Thyroid gland (tissue), 4 donors: ENCODE data around the gene TRRAP.

Experiments used
- POLR2A ChIP-seq, 2 donors: fragments of 450-650 bp; IDR thresholded peaks; one replicate each; pipeline ENCODE4 v1.6.1; 2017; ENCODE audit warnings: antibody characterized with exemption in 2 of 2, mild to moderate bottlenecking in 2 of 2, moderate library complexity in 1 of 2
- TF ChIP-seq, protein P1 (sequence below), 6 experiments: fragments of 200-600 bp in 3 of 6; fragments of 450-650 bp in 3 of 6; sonication (generic) in 3 of 6; IDR thresholded peaks; one replicate each; pipeline ENCODE4 v1.5.1; 2016 to 2019; ENCODE audit warnings: antibody characterized with exemption in 6 of 6, mild to moderate bottlenecking in 2 of 6, inconsistent platforms in 1 of 6, moderate library complexity in 1 of 6

DNA sequence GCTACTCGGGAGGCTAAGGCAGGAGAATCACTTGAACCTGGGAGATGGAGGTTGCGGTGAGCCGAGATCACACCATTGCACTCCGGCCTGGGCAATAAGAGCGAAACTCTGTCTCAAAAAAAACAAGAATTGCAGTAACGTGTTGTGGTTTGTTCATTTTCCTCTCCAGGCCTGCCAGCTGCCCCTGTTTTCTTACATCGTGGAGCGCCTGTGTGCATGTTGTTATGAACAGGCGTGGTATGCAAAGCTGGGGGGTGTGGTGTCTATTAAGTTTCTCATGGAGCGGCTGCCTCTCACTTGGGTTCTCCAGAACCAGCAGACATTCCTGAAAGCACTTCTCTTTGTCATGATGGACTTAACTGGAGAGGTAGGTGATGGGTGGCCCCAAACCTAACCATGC, 52.1 kb downstream of the TRRAP start:
- TF ChIP-seq POLR2A (IDR thresholded peaks at IDR 0.05), result no peak
- TF ChIP-seq, protein P1, sequence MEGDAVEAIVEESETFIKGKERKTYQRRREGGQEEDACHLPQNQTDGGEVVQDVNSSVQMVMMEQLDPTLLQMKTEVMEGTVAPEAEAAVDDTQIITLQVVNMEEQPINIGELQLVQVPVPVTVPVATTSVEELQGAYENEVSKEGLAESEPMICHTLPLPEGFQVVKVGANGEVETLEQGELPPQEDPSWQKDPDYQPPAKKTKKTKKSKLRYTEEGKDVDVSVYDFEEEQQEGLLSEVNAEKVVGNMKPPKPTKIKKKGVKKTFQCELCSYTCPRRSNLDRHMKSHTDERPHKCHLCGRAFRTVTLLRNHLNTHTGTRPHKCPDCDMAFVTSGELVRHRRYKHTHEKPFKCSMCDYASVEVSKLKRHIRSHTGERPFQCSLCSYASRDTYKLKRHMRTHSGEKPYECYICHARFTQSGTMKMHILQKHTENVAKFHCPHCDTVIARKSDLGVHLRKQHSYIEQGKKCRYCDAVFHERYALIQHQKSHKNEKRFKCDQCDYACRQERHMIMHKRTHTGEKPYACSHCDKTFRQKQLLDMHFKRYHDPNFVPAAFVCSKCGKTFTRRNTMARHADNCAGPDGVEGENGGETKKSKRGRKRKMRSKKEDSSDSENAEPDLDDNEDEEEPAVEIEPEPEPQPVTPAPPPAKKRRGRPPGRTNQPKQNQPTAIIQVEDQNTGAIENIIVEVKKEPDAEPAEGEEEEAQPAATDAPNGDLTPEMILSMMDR (IDR thresholded peaks at IDR 0.05), result no peak
